Erythroblast (primary cell): ENCODE data around the gene BECN2.

Experiments
- GATA1 ChIP-seq: IDR thresholded peaks from 2 replicates; pipeline ENCODE4 v1.6.1; 2011; ENCODE audit warnings: low read depth, mild to moderate bottlenecking, control low read depth, low read length, moderate library complexity
- POLR2A ChIP-seq: IDR thresholded peaks from 2 replicates; pipeline ENCODE4 v1.6.1; 2011; ENCODE audit warnings: mild to moderate bottlenecking, low read length

- TF ChIP-seq POLR2A (no peak), GATA1 (no peak)
Measured at GRCh38 chr1:241963722-241964121, 6.2 kb downstream of the BECN2 start.
